GM18867 (cell line): ENCODE measurements around the gene RRN3.
A peak's percentile ranks its signal among the peaks of the same experiment; 100 is the strongest.
"Not testable (repeated sequence)": the region's sequence is repeated elsewhere in the genome, so short reads cannot be mapped to it uniquely, and the experiment has no call there.

Experiments
- ATAC-seq: cut with Tn5 transposase; IDR thresholded peaks from one replicate; pipeline ENCODE4 v1.9.1; 2021; ENCODE audit warnings: mild to moderate bottlenecking, moderate library complexity; ENCODE audit not compliant: unreplicated experiment

The RRN3 gene

DNA sequence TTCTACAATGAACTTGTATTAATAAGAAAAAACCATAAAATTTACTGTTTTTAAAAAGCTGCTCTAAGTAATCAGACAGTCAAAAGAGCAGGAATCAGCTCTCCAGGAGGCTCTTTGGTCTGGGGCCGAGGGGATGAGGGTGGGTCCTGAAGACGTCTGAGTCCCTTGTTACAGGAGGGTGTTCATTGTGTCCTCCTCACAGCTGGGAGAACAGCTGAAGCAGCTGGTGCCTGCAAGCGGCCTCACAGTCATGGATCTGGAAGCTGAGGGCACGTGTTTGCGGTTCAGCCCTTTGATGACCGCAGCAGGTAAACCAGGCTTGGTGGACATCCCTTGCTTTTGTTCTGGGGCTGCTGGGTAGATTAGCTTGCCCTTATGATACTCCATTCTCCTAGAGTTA lies 64.3 kb downstream of the RRN3 start:
- ATAC-seq, result not testable (repeated sequence)

DNA sequence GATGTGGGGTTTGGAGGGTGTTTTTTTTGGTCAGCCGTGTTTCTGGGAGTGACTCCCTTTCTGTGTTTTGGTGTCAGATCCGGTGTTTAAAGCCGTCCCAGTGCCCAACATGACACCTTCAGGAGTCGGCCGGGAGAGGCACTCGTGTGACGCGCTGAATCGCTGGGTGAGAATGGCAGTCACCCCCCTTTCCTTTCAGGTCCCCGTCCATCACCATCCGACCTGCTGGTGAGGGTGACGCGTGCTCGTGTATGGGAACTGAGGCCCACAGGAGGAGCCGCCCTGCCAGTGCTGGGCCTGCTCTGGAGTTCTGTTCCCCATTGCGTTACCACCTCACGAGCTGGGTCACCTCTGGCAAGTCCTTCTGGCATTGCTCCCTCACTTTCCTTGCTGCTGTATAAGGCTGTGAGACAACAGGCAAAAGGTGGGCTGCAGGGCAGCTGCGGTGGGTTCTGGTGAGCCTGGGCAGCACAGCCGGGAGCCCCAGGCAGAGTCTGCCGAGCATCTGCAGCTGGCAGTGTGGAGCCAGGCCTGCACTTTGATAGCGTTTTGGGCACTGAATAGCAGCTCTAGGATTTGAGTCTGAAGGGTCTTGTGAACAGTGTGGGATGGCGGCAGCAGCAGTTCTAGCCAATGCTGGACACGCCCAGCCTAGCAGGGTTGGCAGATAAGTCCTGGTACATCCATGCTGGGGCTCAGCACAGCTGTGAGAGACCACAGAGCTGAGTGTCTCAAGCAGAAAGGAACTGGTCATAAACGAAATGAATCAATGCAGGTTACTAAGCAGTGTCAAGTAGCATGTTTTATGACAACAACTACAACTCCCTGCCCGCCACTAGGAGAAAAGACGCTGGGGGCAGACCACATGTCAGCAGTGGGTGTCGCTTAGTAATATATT lies 65.0 kb downstream of the RRN3 start:
- ATAC-seq, result not testable (repeated sequence)

- not testable (repeated sequence) for ATAC-seq
These were observed 65.7 kb downstream of the RRN3 start for GRCh38 chr16:15028345-15028715.

GRCh38 chr16:15027503-15028344 lies 66.3 kb downstream of the RRN3 start:
- not testable (repeated sequence) for ATAC-seq

DNA sequence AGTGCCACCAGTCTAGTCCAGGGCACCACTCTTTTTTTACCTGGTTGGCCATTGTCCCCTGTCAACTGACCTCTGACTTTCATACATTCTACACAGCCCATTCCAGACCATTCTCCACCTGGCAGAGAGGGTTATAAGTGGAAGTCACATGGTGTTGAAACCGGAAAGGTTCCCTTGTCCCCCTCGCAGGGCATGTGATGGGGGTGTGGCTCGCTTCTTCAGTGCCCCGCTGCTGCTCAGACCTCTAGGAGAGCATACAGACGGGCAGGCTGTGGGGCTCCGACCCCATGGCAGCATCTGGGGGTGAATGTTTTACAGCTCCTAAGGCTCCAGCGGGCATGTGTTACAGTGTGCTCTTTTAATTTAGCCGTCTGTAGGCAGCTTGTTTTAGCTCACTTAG lies 67.0 kb downstream of the RRN3 start:
- not testable (repeated sequence) for ATAC-seq

- ATAC-seq, result not testable (repeated sequence)
These were observed 68.7 kb downstream of the RRN3 start for GRCh38 chr16:15025234-15025951.

DNA sequence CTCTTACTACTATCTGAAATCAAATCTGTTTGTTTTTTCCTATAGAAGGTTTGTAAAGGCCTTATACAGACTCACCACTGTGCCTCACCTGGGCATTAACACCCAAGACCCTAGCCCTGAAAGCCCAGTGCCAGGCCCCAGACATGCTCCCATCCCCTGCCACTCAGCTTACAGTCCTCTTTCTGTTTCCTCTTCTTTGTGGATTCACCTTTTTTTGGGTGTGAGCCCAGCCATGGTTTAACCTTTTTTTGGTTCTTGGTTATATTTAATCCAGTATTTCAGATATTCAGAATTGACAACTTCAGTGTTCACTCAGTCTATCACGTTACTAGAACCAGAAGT lies 69.2 kb downstream of the RRN3 start:
- not testable (repeated sequence) for ATAC-seq

- ATAC-seq, result not testable (repeated sequence)
These were observed 70.5 kb downstream of the RRN3 start for GRCh38 chr16:15023381-15024077.

GRCh38 chr16:15022194-15022593 lies 71.9 kb downstream of the RRN3 start:
- ATAC-seq, result peak; percentile 71

DNA sequence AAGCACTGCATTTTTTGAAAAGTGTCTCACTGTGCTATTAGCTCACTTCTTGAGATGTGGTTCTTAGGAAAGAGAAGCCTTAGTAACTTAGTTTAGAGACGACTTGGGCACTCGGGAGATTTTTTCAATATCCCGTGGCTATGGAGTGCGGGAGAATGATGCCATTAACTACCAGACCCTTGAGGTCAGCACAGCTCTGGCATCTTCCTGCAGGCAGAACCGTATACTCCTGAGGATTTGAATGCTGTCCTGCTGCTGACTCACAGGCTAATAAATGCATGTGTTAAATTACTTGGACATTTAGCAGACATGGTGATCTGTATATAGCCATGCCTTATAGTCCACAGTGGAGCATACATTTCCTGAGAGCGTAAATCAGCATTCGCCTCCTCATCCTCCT lies 72.6 kb downstream of the RRN3 start:
- not testable (repeated sequence) for ATAC-seq

- ATAC-seq, result not testable (repeated sequence)
These were observed 77.0 kb downstream of the RRN3 start for GRCh38 chr16:15016951-15017580.

DNA sequence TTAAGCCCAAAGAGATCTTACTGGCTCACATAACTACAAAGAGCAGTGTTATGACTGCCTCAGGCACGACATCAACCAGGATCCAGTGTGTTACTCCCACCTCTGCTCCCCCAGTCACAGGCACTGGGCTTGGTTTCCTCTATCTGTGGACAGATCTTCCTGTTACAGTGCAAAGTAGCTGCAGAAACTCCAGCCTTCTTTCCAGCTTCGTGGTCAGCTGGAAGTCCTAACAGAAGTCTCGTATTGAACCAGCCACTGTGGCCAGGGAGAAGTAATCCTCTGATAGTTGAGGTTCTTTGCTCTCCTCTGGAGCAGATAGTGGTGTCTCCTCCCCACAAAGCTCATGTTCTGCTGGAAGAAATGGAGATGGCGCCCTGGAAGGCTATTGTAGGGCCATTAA lies 77.7 kb downstream of the RRN3 start:
- ATAC-seq, result not testable (repeated sequence)

- ATAC-seq, result not testable (repeated sequence)
These were observed 78.4 kb downstream of the RRN3 start for GRCh38 chr16:15015671-15016070.

GRCh38 chr16:15012941-15013340 lies 81.1 kb downstream of the RRN3 start:
- not testable (repeated sequence) for ATAC-seq
